HT1080 (cell line): ENCODE measurements around the gene UCK1. TPM values are rescaled to one million over a fixed set of nuclear protein-coding genes. Genes with fewer than 3 reads are reported as not detected.
"Not testable (repeated sequence)": the region's sequence is repeated elsewhere in the genome, so short reads cannot be mapped to it uniquely, and the experiment has no call there.

Source experiments
- DNase-seq: peaks from one replicate; pipeline ENCODE4 v3.0.0-alpha.2; 2015; ENCODE audit warnings: low read depth
- total RNA-seq: library from RNA; depleted of rRNA; stranded (reverse); fragments of >200 nt; shearing (Covaris generic); gene quantifications from 2 replicates; pipeline ENCODE4 v1.2.3, GENCODE V29; 2014

Gene UCK1
- total RNA-seq, 1 experiment from 2014 or later = 49.1 TPM

- DNase-seq = no peak
Observed at GRCh38 chr9:131554843-131555351, 23.8 kb upstream of the UCK1 start.

GRCh38 chr9:131554087-131554842, 23.2 kb upstream of the UCK1 start:
- no peak for DNase-seq

GRCh38 chr9:131552030-131552429, 21.0 kb upstream of the UCK1 start:
- DNase-seq = no peak

DNA sequence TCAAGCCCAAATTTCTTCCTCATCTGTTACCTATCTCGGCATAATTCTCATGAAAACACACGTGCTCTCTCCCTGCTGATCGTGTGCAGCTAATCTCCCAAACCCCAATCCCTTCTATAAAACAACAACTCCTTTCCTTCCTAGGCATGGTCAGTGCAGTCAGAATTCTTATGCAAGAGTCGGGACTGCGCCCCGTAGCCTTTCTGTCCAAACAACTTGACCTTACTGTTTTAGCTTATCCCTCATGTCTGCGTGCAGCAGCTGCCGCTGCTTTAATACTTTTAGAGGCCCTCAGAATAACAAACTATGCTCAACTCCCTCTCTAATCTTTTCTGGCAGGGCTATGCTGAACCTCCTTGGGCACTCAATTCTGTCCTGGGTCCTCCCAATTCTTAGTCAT, 19.4 kb upstream of the UCK1 start:
- not testable (repeated sequence) for DNase-seq

DNA sequence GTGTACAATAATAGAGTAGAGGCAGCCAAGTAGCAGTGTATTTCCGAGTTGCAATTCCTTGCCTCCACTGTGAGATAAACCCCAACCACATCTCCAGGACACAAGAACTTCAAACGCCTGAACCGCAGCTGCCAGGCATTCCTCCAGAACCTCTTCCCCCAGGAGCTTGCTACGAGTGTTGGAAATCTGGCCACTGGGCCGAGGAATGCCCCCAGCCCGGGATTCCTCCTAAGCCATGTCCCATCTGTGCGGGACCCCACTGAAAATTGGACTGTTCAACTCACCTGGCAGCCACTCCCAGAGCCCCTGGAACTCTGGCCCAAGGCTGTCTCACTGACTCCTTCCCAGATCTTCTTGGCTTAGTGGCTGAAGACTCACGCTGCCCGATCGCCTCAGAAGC, 18.1 kb upstream of the UCK1 start:
- DNase-seq = not testable (repeated sequence)

GRCh38 chr9:131546336-131547084, 15.4 kb upstream of the UCK1 start:
- DNase-seq = no peak

GRCh38 chr9:131545786-131546335, 14.8 kb upstream of the UCK1 start:
- no peak for DNase-seq

- DNase-seq = no peak
Observed at GRCh38 chr9:131545003-131545785, 14.1 kb upstream of the UCK1 start, which contains the start of gene PRRT1B. Gene PRRT1B (plus strand): TSS chr9:131545523. CDS start chr9:131545616, 93 bp downstream.

- DNase-seq = no peak
Observed at GRCh38 chr9:131543141-131543540, 12.1 kb upstream of the UCK1 start.

- DNase-seq = no peak
Observed at GRCh38 chr9:131539223-131539923, 8.3 kb upstream of the UCK1 start.

- DNase-seq = no peak
Observed at GRCh38 chr9:131537946-131538345, 6.9 kb upstream of the UCK1 start.

DNA sequence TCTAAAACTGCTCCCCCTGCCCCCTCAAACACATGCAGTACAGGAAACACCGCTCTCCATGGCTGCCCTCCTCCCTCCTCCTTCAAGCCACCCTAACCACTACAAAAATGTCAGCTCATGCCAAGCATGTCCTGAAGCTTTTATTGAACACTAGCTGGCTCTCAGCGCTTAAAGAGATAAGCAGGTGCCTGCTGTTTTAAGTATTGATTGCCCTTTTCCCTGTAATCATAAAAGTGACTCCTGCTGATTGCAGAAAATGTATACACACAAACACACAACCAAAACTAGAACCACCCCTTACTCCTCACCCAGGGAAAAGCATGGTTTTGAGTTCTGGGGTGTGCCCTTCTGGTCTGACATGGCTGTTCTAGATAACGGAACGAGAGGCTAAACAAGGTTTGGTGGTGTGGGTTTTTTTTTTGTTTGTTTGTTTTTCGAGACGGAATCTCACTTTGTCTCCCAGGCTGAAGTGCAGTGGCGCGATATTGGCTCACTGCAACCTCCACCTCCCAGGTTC, 3.7 kb upstream of the UCK1 start:
- DNase-seq = no peak

GRCh38 chr9:131530546-131530919, 530 bp downstream of the UCK1 start:
- peak; percentile 27 for DNase-seq

- no peak for DNase-seq
Observed at GRCh38 chr9:131529597-131530545, 1.2 kb downstream of the UCK1 start.

DNA sequence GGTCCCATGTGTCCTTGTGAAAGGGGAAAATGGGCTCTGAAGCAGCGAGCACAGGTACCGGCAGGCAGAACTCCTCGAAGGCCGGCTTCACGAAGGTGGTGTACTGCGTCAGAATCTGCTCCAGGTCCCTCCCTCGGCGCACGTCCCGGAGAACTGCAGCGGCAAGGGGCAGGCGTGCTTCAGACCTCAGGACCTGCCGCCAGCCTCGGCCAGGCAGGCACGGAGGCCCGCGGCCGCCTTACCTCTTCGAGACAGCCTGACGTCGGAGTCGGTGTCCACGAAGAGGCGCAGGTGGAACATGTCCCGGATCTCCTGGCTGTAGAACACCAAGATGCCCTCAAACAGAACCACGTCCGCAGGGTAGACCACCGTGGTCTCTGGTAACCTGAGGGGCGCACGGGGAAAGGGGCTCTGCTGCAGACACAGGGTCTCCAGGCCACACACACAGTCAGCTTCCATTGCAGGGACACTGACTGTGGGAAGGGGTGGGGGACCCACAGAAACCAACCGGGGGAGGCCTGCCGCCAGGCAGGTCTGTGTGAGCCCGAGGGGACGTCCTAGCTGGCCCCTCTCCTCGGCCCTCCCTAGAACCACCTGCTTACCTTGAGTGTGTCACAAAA, 2.1 kb downstream of the UCK1 start:
- no peak for DNase-seq

- DNase-seq = no peak
Observed at GRCh38 chr9:131528186-131528585, 2.9 kb downstream of the UCK1 start.

- no peak for DNase-seq
Observed at GRCh38 chr9:131525643-131526565, 5.2 kb downstream of the UCK1 start.
